ENCODE data around the gene ZMYND8.

The ZMYND8 gene

DNA sequence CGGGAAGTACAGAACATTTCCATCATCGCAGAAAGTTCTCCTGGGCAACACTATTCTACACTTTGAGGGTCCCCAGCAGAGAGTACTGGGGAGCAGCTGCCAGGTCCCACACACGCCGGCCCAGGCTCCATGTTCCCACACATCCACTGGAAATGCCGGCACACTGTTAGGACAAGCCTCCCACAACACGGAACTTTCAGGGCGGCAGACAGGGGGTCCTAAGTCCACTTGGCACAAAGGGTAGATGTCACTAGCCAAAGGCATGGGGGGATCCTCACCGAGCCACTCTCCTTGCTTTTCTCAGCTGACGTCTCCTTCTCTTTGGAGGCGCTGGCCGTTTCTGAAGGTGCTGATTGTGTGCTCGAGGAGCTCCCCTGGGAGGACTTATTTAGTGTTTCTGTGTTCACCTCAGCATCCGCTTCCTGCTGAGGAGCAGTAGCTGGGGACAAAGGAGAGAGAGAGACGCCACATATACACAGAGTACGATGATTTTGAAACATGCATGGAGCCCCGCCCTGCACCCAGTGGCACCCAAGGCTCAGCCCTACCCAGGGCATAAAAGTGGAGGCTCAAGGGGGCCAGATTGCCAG is 135.4 kb downstream of the ZMYND8 start:
- H3K9me3 ChIP-seq (ENCODE audit: low read length), result no peaks in the 10 kb centered on the region
- H3K9ac ChIP-seq (ENCODE audit: low read length), result no peak overlapping the region
- peaks cover 90% of the 10 kb centered on the region for H3K36me3 ChIP-seq (ENCODE audit: insufficient read depth, low read length)
- H3K79me2 ChIP-seq (ENCODE audit: insufficient read depth, low read length), result no peaks in the 10 kb centered on the region; the same call in 1 of the 2 replicates
- no peaks in the 10 kb centered on the region for H3K27me3 ChIP-seq (ENCODE audit: insufficient read depth, low read length)
- no peak overlapping the region for H3K4me3 ChIP-seq (ENCODE audit: low read depth, low read length, poor library complexity, severe bottlenecking)
- H4K20me1 ChIP-seq (ENCODE audit: insufficient read depth, low read length), result no peaks in the 10 kb centered on the region
- peaks cover 12% of the 10 kb centered on the region for H3K4me1 ChIP-seq (ENCODE audit: insufficient read depth, low read length, severe bottlenecking)
- H3F3A ChIP-seq (ENCODE audit: insufficient read depth, low read length), result no peaks in the 10 kb centered on the region; the same call in 1 of the 2 replicates
- no peak overlapping the region for H2AFZ ChIP-seq (ENCODE audit: low read length)
- peak overlapping the region; percentile 55 for H3K27ac ChIP-seq (ENCODE audit: low read depth, low read length, poor library complexity, severe bottlenecking)
- no peak overlapping the region; the same call in 1 of the 2 replicates for H3K4me2 ChIP-seq (ENCODE audit: low read length)
- TF ChIP-seq, protein P1, sequence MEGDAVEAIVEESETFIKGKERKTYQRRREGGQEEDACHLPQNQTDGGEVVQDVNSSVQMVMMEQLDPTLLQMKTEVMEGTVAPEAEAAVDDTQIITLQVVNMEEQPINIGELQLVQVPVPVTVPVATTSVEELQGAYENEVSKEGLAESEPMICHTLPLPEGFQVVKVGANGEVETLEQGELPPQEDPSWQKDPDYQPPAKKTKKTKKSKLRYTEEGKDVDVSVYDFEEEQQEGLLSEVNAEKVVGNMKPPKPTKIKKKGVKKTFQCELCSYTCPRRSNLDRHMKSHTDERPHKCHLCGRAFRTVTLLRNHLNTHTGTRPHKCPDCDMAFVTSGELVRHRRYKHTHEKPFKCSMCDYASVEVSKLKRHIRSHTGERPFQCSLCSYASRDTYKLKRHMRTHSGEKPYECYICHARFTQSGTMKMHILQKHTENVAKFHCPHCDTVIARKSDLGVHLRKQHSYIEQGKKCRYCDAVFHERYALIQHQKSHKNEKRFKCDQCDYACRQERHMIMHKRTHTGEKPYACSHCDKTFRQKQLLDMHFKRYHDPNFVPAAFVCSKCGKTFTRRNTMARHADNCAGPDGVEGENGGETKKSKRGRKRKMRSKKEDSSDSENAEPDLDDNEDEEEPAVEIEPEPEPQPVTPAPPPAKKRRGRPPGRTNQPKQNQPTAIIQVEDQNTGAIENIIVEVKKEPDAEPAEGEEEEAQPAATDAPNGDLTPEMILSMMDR (IDR thresholded peaks at IDR 0.05; ENCODE audit: low read length), result no peak
- TF ChIP-seq EZH2 (IDR thresholded peaks at IDR 0.05; ENCODE audit: borderline replicate concordance, low read length), result no peak
- no peaks in the 10 kb centered on the region for H3K9me2 ChIP-seq (ENCODE audit: low read depth, low read length)

DNA sequence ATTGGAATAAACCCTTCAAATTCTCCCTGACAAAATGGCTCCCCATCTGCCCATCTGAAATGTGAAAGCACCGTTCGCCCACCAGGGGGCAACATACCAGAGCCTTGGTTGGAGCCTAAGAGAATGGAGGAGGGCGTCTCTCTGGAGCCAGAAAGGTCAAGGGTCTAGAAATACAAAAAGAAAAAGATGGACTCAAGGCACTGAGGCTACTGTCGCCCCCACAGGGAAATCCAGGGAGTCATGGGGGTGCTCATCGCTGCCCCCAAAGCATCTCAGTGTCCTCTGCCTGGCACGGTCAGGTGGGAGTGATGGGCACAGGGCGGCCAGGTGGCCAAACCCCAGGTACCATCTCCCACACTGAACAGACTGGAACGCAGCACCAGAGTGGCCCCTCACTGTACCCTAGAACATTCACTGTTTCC is 136.3 kb downstream of the ZMYND8 start:
- Histone ChIP-seq H3K27ac (ENCODE audit: low read depth, low read length, poor library complexity, severe bottlenecking) (no peak overlapping the region), H3K4me1 (ENCODE audit: insufficient read depth, low read length, severe bottlenecking) (peaks cover 12% of the 10 kb centered on the region), H3K4me3 (ENCODE audit: low read depth, low read length, poor library complexity, severe bottlenecking) (no peak overlapping the region), H3K36me3 (ENCODE audit: insufficient read depth, low read length) (peaks cover 92% of the 10 kb centered on the region), H3K4me2 (ENCODE audit: low read length) (no peak overlapping the region), H3K27me3 (ENCODE audit: insufficient read depth, low read length) (no peaks in the 10 kb centered on the region), H4K20me1 (ENCODE audit: insufficient read depth, low read length) (no peaks in the 10 kb centered on the region), H2AFZ (ENCODE audit: low read length) (no peak overlapping the region), H3K79me2 (ENCODE audit: insufficient read depth, low read length) (no peaks in the 10 kb centered on the region; the same call in 1 of the 2 replicates), H3K9me3 (ENCODE audit: low read length) (no peaks in the 10 kb centered on the region), H3K9me2 (ENCODE audit: low read depth, low read length) (no peaks in the 10 kb centered on the region), H3F3A (ENCODE audit: insufficient read depth, low read length) (no peaks in the 10 kb centered on the region; the same call in 1 of the 2 replicates), H3K9ac (ENCODE audit: low read length) (no peak overlapping the region)
- TF ChIP-seq EZH2 (IDR thresholded peaks at IDR 0.05; ENCODE audit: borderline replicate concordance, low read length), result no peak
- TF ChIP-seq, protein P1 (IDR thresholded peaks at IDR 0.05; ENCODE audit: low read length), result peak; percentile 85

DNA sequence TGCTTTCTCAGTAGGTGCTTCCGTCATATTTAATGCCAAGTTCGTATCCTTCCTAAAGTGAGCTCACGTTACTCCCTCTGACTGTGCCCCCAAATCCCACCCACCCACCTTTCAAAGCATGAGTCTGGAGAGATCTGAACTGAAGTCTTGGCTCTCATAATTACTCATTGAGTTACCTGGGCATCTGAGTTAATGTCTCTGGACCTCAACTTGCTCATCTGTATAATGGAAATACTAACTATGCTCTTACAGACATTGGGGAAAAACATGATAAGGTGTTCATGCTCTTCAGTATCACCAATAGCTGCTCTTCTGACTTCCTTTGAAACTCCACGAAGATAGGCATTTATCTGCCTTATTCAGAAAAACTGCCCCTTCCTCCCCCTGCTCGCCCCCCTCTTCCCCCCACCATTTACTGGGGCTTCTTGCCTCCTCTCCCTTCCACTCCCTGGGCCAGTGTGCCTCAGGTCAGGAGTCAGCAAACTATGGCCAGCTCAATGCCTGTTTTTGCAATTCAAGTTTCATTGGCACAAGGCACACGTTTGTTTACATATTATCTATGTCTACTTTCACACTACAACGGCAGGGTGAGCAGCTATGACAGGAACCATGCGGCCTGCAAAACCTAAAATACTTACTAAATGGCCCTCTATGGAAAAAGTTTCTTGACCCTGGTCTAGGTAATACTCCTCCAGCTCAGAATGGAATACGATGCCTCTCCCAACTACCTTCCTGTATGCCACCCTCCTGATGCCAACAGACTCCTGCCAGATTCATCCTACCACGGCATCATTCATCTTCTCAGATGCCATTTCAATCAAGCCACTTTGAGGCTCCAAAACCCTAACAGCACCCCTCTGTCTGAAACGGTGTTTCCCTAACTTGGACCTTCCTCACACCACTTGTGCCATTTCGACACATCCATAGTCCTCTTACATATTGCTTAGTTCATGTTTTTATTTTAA is 138.7 kb downstream of the ZMYND8 start:
- H3K36me3 ChIP-seq (ENCODE audit: insufficient read depth, low read length), result peaks cover 94% of the 10 kb centered on the region
- H3K27ac ChIP-seq (ENCODE audit: low read depth, low read length, poor library complexity, severe bottlenecking), result no peak overlapping the region
- H2AFZ ChIP-seq (ENCODE audit: low read length), result no peak overlapping the region
- H3K9ac ChIP-seq (ENCODE audit: low read length), result no peak overlapping the region
- no peaks in the 10 kb centered on the region for H3K9me2 ChIP-seq (ENCODE audit: low read depth, low read length)
- H4K20me1 ChIP-seq (ENCODE audit: insufficient read depth, low read length), result no peaks in the 10 kb centered on the region
- no peaks in the 10 kb centered on the region; the same call in 1 of the 2 replicates for H3K79me2 ChIP-seq (ENCODE audit: insufficient read depth, low read length)
- H3K27me3 ChIP-seq (ENCODE audit: insufficient read depth, low read length), result no peaks in the 10 kb centered on the region
- TF ChIP-seq, protein P1 (IDR thresholded peaks at IDR 0.05; ENCODE audit: low read length), result no peak
- no peak for TF ChIP-seq EZH2 (IDR thresholded peaks at IDR 0.05; ENCODE audit: borderline replicate concordance, low read length)
- no peaks in the 10 kb centered on the region for H3K9me3 ChIP-seq (ENCODE audit: low read length)
- no peak overlapping the region for H3K4me3 ChIP-seq (ENCODE audit: low read depth, low read length, poor library complexity, severe bottlenecking)
- no peak overlapping the region for H3K4me2 ChIP-seq (ENCODE audit: low read length)
- H3F3A ChIP-seq (ENCODE audit: insufficient read depth, low read length), result no peaks in the 10 kb centered on the region
- peaks cover 12% of the 10 kb centered on the region for H3K4me1 ChIP-seq (ENCODE audit: insufficient read depth, low read length, severe bottlenecking)

Measured in OCI-LY1 (cell line).